Mesenteric fat pad (tissue), 1 donor: ENCODE results near the gene COL4A4. TPM values are rescaled to one million over a fixed set of nuclear protein-coding genes. Genes with fewer than 3 reads are reported as not detected.

Experiments
- DNase-seq: peaks from one replicate; pipeline ENCODE4 v3.0.0-alpha.2; 2020; ENCODE audit warnings: low spot score
- total RNA-seq: library from RNA; stranded (reverse); fragmentation: NEBNext Ultra II Directional; extraction: Animal tissue kit (Norgen Biotek cat#: 25700); gene quantifications from one replicate; pipeline ENCODE4 v1.2.1, GENCODE V29; 2021
- donor health status: DM: yes; HTN: yes; CAD: no.

COL4A4 gene
- total RNA-seq, 1 donor from 2014 or later: 0.45 TPM

- DNase-seq: no peak
Measured at GRCh38 chr2:227163485-227163997, 464 bp downstream of the COL4A4 start.

GRCh38 chr2:227161947-227162346, 2.1 kb downstream of the COL4A4 start:
- no peak for DNase-seq

- DNase-seq: no peak
Measured at GRCh38 chr2:227160164-227160563, 3.8 kb downstream of the COL4A4 start.

- DNase-seq: no peak
Measured at GRCh38 chr2:227154986-227155774, 8.8 kb downstream of the COL4A4 start.

GRCh38 chr2:227153758-227154486, 10.1 kb downstream of the COL4A4 start:
- no peak for DNase-seq

GRCh38 chr2:227153307-227153706, 10.7 kb downstream of the COL4A4 start:
- no peak for DNase-seq

GRCh38 chr2:227152093-227152766, 11.8 kb downstream of the COL4A4 start:
- DNase-seq: no peak

- no peak for DNase-seq
Measured at GRCh38 chr2:227150222-227150936, 13.6 kb downstream of the COL4A4 start.

- no peak for DNase-seq
Measured at GRCh38 chr2:227148106-227148505, 15.9 kb downstream of the COL4A4 start.

GRCh38 chr2:227147023-227147422, 17.0 kb downstream of the COL4A4 start:
- DNase-seq: no peak

GRCh38 chr2:227146456-227146855, 17.5 kb downstream of the COL4A4 start:
- no peak for DNase-seq

- no peak for DNase-seq
Measured at GRCh38 chr2:227143895-227144294, 20.1 kb downstream of the COL4A4 start.

- no peak for DNase-seq
Measured at GRCh38 chr2:227141301-227141700, 22.7 kb downstream of the COL4A4 start.

- no peak for DNase-seq
Measured at GRCh38 chr2:227134591-227134990, 29.4 kb downstream of the COL4A4 start.

GRCh38 chr2:227132986-227133385, 31.0 kb downstream of the COL4A4 start:
- DNase-seq: no peak

GRCh38 chr2:227130636-227131035, 33.4 kb downstream of the COL4A4 start:
- DNase-seq: no peak

GRCh38 chr2:227127201-227127600, 36.8 kb downstream of the COL4A4 start:
- no peak for DNase-seq

GRCh38 chr2:227125506-227125905, 38.5 kb downstream of the COL4A4 start:
- no peak for DNase-seq

GRCh38 chr2:227124811-227125210, 39.2 kb downstream of the COL4A4 start:
- DNase-seq: no peak

- DNase-seq: no peak
Measured at GRCh38 chr2:227123697-227124096, 40.3 kb downstream of the COL4A4 start.

- no peak for DNase-seq
Measured at GRCh38 chr2:227118353-227118752, 45.7 kb downstream of the COL4A4 start.
